ENCODE results near the gene SLC36A3. TPM values are rescaled to one million over a fixed set of nuclear protein-coding genes. Genes with fewer than 3 reads are reported as not detected.
"Not testable (repeated sequence)": the region's sequence is repeated elsewhere in the genome, so short reads cannot be mapped to it uniquely, and the experiment has no call there.

SLC36A3 gene
- polyA plus RNA-seq, 4 donors = not detected

DNA sequence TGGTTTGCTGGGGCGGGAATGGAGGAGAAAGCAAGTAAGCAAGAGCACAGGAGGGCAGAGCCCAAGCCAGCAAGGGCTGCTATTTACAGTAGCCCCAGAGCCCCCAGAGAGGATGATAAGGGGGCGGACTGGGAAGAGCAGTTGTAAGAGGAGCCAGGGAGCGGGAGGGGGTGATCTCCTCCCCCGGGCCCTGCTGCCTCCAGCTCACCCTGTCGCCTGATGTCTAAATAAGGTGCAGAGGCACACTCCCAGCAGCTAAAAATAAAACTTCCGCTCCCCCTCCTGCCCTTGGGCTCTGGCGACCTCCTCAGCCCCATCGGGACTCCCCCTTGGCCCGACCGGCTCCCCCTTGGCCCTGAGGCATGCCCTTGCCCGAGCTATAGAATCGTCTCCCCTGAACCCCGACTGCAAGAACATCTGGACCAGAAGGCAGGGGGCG lies 65.2 kb downstream of the SLC36A3 start:
- H3K4me3 ChIP-seq (ENCODE audit: low read depth in 1 of 3, low read length in 3 of 3) = no peak overlapping the region
- DNase-seq = no peak
- H3K9me3 ChIP-seq (ENCODE audit: control insufficient read depth in 2 of 2, insufficient read depth in 1 of 2, low read depth in 1 of 2, low read length in 1 of 2) = no peaks in the 10 kb centered on the region
- H3K27me3 ChIP-seq (ENCODE audit: control insufficient read depth in 3 of 3, insufficient read depth in 3 of 3, low read length in 3 of 3) = peaks cover 0 to 9% (median 0%) of the 10 kb centered on the region in 3 donors
- H3K4me1 ChIP-seq (ENCODE audit: control insufficient read depth in 3 of 3, insufficient read depth in 2 of 3, low read depth in 1 of 3, low read length in 2 of 3) = peaks cover 0 to 13% (median 0%) of the 10 kb centered on the region in 3 donors
- no peaks in the 10 kb centered on the region for H3K36me3 ChIP-seq (ENCODE audit: control insufficient read depth in 3 of 3, insufficient read depth in 2 of 3, low read depth in 1 of 3, low read length in 3 of 3)
- WGBS, 3 donors = 50 to 70% (median 57%) methylated on average over 14 of the region's 14 CpGs
- FAIRE-seq = no peak
- peak overlapping the region in 1 of 3 donors; percentile 32 for H3K27ac ChIP-seq (ENCODE audit: low read depth in 1 of 3, low read length in 2 of 3)

GRCh38 chr5:151237685-151238084 lies 65.9 kb downstream of the SLC36A3 start:
- Histone ChIP-seq H3K4me3 (ENCODE audit: low read depth in 1 of 3, low read length in 3 of 3) (no peak overlapping the region), H3K27ac (ENCODE audit: low read depth in 1 of 3, low read length in 2 of 3) (no peak overlapping the region), H3K4me1 (ENCODE audit: control insufficient read depth in 3 of 3, insufficient read depth in 2 of 3, low read depth in 1 of 3, low read length in 2 of 3) (peaks cover 0 to 13% (median 0%) of the 10 kb centered on the region in 3 donors), H3K9me3 (ENCODE audit: control insufficient read depth in 2 of 2, insufficient read depth in 1 of 2, low read depth in 1 of 2, low read length in 1 of 2) (no peaks in the 10 kb centered on the region), H3K36me3 (ENCODE audit: control insufficient read depth in 3 of 3, insufficient read depth in 2 of 3, low read depth in 1 of 3, low read length in 3 of 3) (no peaks in the 10 kb centered on the region), H3K27me3 (ENCODE audit: control insufficient read depth in 3 of 3, insufficient read depth in 3 of 3, low read length in 3 of 3) (peaks cover 0 to 9% (median 0%) of the 10 kb centered on the region in 3 donors)
- WGBS, 3 donors = 85 to 91% (median 90%) methylated on average over 7 of the region's 7 CpGs
- no peak for FAIRE-seq
- no peak for DNase-seq

DNA sequence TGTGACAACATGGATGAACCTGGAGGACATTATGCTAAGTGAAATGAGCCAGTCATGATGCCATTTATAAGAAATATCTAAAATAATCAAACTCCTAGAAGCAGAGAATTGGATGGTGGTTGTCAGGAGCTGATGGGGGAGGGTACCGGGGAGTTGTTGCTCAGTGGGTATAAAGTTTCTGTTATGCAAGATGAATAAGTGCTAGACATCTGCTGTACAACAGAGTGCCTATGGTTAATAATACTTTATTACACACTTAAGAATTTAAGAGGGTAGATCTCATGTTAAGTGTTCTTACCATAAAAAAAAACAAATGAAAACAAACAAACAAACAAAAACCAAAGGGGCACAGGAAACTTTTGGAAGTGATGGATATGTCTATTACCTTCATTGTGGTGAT lies 66.7 kb downstream of the SLC36A3 start:
- Histone ChIP-seq H3K36me3 (ENCODE audit: control insufficient read depth in 3 of 3, insufficient read depth in 2 of 3, low read depth in 1 of 3, low read length in 3 of 3) (no peaks in the 10 kb centered on the region), H3K27me3 (ENCODE audit: control insufficient read depth in 3 of 3, insufficient read depth in 3 of 3, low read length in 3 of 3) (peaks cover 0 to 9% (median 0%) of the 10 kb centered on the region in 3 donors), H3K9me3 (ENCODE audit: control insufficient read depth in 2 of 2, insufficient read depth in 1 of 2, low read depth in 1 of 2, low read length in 1 of 2) (no peaks in the 10 kb centered on the region), H3K27ac (ENCODE audit: low read depth in 1 of 3, low read length in 2 of 3) (no peak overlapping the region), H3K4me3 (ENCODE audit: low read depth in 1 of 3, low read length in 3 of 3) (no peak overlapping the region), H3K4me1 (ENCODE audit: control insufficient read depth in 3 of 3, insufficient read depth in 2 of 3, low read depth in 1 of 3, low read length in 2 of 3) (peaks cover 0 to 13% (median 0%) of the 10 kb centered on the region in 3 donors)
- DNase-seq (no peak), FAIRE-seq (no peak)
- 87 to 96% (median 93%) methylated on average over 1 of the region's 1 CpG for WGBS, 3 donors

DNA sequence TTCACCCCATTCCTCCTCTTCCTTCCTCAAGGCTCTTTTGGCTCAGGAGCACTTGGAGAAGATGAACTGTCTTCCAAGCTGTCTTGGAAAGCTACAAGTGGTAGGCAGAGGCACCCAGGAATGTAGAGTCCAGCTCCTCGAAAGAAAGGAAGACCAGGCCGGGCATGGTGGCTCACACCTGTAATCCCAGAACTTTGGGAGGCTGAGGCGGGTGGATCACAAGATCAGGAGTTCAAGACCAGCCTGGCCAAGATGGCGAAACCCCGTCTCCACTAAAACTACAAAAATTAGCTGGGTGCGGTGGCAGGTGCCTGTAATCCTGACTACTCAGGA lies 68.4 kb downstream of the SLC36A3 start:
- H3K9me3 ChIP-seq (ENCODE audit: control insufficient read depth in 2 of 2, insufficient read depth in 1 of 2, low read depth in 1 of 2, low read length in 1 of 2); H3K4me3 ChIP-seq (ENCODE audit: low read depth in 1 of 3, low read length in 3 of 3); DNase-seq; H3K36me3 ChIP-seq (ENCODE audit: control insufficient read depth in 3 of 3, insufficient read depth in 2 of 3, low read depth in 1 of 3, low read length in 3 of 3); FAIRE-seq; H3K27me3 ChIP-seq (ENCODE audit: control insufficient read depth in 3 of 3, insufficient read depth in 3 of 3, low read length in 3 of 3): not testable (repeated sequence)
- Histone ChIP-seq H3K27ac (ENCODE audit: low read depth in 1 of 3, low read length in 2 of 3) (peak overlapping the region in 1 of 3 donors; percentile 83), H3K4me1 (ENCODE audit: control insufficient read depth in 3 of 3, insufficient read depth in 2 of 3, low read depth in 1 of 3, low read length in 2 of 3) (peaks cover 0 to 13% (median 0%) of the 10 kb centered on the region in 3 donors)
- 95 to 98% (median 96%) methylated on average over 6 of the region's 6 CpGs for WGBS, 3 donors

DNA sequence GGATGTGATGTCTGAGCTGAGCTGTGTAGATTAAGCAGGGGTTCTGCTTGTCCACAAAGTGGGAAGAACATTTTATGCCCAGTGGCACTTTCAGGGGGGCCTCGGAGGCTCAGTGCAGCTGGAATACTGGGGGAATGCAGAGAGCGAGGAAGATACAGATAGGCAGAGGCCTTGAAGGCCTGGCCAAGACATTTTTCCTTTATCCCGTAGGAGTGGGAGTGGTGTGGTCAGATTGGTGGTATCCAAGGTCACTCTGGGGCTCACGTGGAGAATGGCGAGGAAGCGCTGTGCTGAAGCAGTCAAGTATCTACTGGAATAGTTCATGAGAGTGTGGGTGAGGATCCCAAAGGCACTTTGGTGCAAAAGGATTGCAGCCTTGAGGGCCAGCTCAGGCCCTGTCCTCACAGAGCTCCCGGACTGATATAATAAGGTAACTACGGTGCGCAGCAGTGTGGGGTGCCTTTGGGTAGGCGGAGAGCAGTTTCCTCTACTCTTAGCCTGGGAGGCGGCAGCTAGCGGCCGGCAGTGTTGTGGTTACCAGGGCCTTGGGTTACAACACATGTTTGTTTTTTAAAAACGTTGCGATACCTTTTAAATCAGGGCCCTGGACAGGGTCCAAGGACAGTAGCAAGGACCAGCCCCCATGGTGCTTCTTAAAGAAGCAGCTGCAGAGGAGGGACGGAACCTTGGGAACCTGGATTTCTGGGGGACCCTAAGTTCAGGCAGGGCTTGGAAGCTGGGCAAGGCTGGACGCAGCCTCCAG lies 68.9 kb downstream of the SLC36A3 start:
- H3K27ac ChIP-seq (ENCODE audit: low read depth in 1 of 3, low read length in 2 of 3) = peak overlapping the region in 1 of 3 donors; percentile 83
- DNase-seq (peak in 1 of 2 donors; percentile 79), FAIRE-seq (no peak)
- no peak overlapping the region for H3K4me3 ChIP-seq (ENCODE audit: low read depth in 1 of 3, low read length in 3 of 3)
- H3K9me3 ChIP-seq (ENCODE audit: control insufficient read depth in 2 of 2, insufficient read depth in 1 of 2, low read depth in 1 of 2, low read length in 1 of 2) = no peaks in the 10 kb centered on the region
- H3K27me3 ChIP-seq (ENCODE audit: control insufficient read depth in 3 of 3, insufficient read depth in 3 of 3, low read length in 3 of 3) = peaks cover 0 to 9% (median 0%) of the 10 kb centered on the region in 3 donors
- 36 to 49% (median 48%) methylated on average over 17 of the region's 17 CpGs for WGBS, 3 donors
- peaks cover 0 to 13% (median 0%) of the 10 kb centered on the region in 3 donors for H3K4me1 ChIP-seq (ENCODE audit: control insufficient read depth in 3 of 3, insufficient read depth in 2 of 3, low read depth in 1 of 3, low read length in 2 of 3)
- H3K36me3 ChIP-seq (ENCODE audit: control insufficient read depth in 3 of 3, insufficient read depth in 2 of 3, low read depth in 1 of 3, low read length in 3 of 3) = no peaks in the 10 kb centered on the region

GRCh38 chr5:151233616-151234085 lies 69.9 kb downstream of the SLC36A3 start:
- 87 to 90% (median 87%) methylated on average over 8 of the region's 8 CpGs for WGBS, 3 donors
- Histone ChIP-seq H3K9me3 (ENCODE audit: control insufficient read depth in 2 of 2, insufficient read depth in 1 of 2, low read depth in 1 of 2, low read length in 1 of 2) (no peaks in the 10 kb centered on the region), H3K27me3 (ENCODE audit: control insufficient read depth in 3 of 3, insufficient read depth in 3 of 3, low read length in 3 of 3) (peaks cover 0 to 9% (median 0%) of the 10 kb centered on the region in 3 donors), H3K4me1 (ENCODE audit: control insufficient read depth in 3 of 3, insufficient read depth in 2 of 3, low read depth in 1 of 3, low read length in 2 of 3) (peaks cover 0 to 13% (median 0%) of the 10 kb centered on the region in 3 donors), H3K27ac (ENCODE audit: low read depth in 1 of 3, low read length in 2 of 3) (peak overlapping the region in 1 of 3 donors; percentile 58), H3K36me3 (ENCODE audit: control insufficient read depth in 3 of 3, insufficient read depth in 2 of 3, low read depth in 1 of 3, low read length in 3 of 3) (no peaks in the 10 kb centered on the region), H3K4me3 (ENCODE audit: low read depth in 1 of 3, low read length in 3 of 3) (no peak overlapping the region)
- DNase-seq = no peak
- no peak for FAIRE-seq

DNA sequence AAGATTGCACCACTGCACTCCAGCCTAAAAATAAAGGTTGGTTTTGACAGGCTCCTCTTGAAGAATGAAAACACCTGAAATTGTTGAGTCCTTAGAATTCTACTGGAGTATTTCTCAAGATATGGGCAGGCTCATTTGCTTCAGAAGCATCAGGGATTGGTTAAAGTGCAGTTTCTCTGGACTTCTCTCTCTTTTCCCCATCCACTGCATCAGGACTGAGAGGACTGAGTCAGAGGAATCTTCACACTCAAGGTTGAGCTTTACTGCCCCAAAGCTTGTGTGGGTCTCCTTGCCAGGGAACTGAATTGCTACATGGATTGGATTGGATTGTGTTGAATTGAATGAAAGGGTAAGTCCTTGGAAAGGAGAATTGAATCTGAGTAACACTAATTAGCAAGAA lies 72.2 kb downstream of the SLC36A3 start:
- DNase-seq (no peak), FAIRE-seq (no peak)
- Histone ChIP-seq H3K9me3 (ENCODE audit: control insufficient read depth in 2 of 2, insufficient read depth in 1 of 2, low read depth in 1 of 2, low read length in 1 of 2) (no peaks in the 10 kb centered on the region), H3K27me3 (ENCODE audit: control insufficient read depth in 3 of 3, insufficient read depth in 3 of 3, low read length in 3 of 3) (peaks cover 0 to 2% (median 0%) of the 10 kb centered on the region in 3 donors), H3K4me1 (ENCODE audit: control insufficient read depth in 3 of 3, insufficient read depth in 2 of 3, low read depth in 1 of 3, low read length in 2 of 3) (peaks cover 0 to 10% (median 0%) of the 10 kb centered on the region in 3 donors), H3K27ac (ENCODE audit: low read depth in 1 of 3, low read length in 2 of 3) (no peak overlapping the region), H3K4me3 (ENCODE audit: low read depth in 1 of 3, low read length in 3 of 3) (no peak overlapping the region), H3K36me3 (ENCODE audit: control insufficient read depth in 3 of 3, insufficient read depth in 2 of 3, low read depth in 1 of 3, low read length in 3 of 3) (no peaks in the 10 kb centered on the region)

DNA sequence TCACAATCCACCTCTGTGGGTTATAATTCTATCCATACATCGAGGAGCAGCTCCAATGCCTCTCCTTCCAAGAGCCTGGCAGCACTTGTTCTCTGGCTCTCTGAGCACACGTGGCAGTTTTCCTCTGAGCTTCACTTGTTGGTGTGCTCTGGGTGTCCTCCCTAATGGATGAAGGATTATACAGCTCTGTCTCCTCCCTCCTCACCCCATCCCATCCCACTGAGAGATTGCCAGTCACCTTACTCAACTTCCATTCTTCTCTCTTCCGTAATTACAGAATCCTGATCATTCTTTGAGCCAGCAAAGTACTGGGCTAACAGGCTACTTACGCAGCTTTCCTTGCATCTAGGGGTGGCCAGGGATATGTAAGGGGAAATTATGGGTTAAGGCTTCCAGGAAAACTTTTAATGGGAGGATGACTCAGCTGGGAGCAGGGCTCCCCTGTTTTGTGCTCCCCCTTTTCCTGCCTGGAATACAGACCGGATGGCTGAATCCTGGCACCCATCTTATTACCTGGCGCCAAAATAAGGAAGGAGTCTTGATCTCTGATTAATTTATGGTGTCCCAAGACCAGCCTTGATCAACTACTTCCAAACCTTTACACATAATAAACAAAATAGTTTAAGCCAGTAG lies 73.4 kb downstream of the SLC36A3 start:
- Histone ChIP-seq H3K9me3 (ENCODE audit: control insufficient read depth in 2 of 2, insufficient read depth in 1 of 2, low read depth in 1 of 2, low read length in 1 of 2) (no peaks in the 10 kb centered on the region), H3K27ac (ENCODE audit: low read depth in 1 of 3, low read length in 2 of 3) (no peak overlapping the region), H3K4me1 (ENCODE audit: control insufficient read depth in 3 of 3, insufficient read depth in 2 of 3, low read depth in 1 of 3, low read length in 2 of 3) (peaks cover 0 to 10% (median 0%) of the 10 kb centered on the region in 3 donors), H3K4me3 (ENCODE audit: low read depth in 1 of 3, low read length in 3 of 3) (no peak overlapping the region), H3K36me3 (ENCODE audit: control insufficient read depth in 3 of 3, insufficient read depth in 2 of 3, low read depth in 1 of 3, low read length in 3 of 3) (no peaks in the 10 kb centered on the region), H3K27me3 (ENCODE audit: control insufficient read depth in 3 of 3, insufficient read depth in 3 of 3, low read length in 3 of 3) (peaks cover 0 to 2% (median 0%) of the 10 kb centered on the region in 3 donors)
- 49 to 59% (median 55%) methylated on average over 6 of the region's 6 CpGs for WGBS, 3 donors
- FAIRE-seq (no peak), DNase-seq (no peak)

Data from small intestine (tissue), 7 donors.